RKO (cell line): Measurements from ENCODE around the gene OR7E24.
"Not testable (repeated sequence)": the region's sequence is repeated elsewhere in the genome, so short reads cannot be mapped to it uniquely, and the experiment has no call there.

Source experiments
- DNase-seq: peaks from one replicate; pipeline ENCODE4 v3.0.0-alpha.2; 2016; ENCODE audit warnings: low spot score

Gene OR7E24

GRCh38 chr19:9250630-9251029, at the start of gene OR7E24:
Gene OR7E24 (plus strand): TSS chr19:9250930. CDS start chr19:9251044, 114 bp downstream.
- DNase-seq: no peak

GRCh38 chr19:9205501-9206113, 45.1 kb upstream of the OR7E24 start:
- DNase-seq: peak; percentile 72

GRCh38 chr19:9219489-9219888, 31.2 kb upstream of the OR7E24 start, which contains the start of gene OR7D4:
Gene OR7D4 (minus strand): TSS chr19:9219589. CDS start chr19:9214837, 4,752 bp downstream.
- no peak for DNase-seq

GRCh38 chr19:9251236-9251635, 506 bp downstream of the OR7E24 start:
- DNase-seq: peak; percentile 51

- DNase-seq: not testable (repeated sequence)
These were observed 32.8 kb downstream of the OR7E24 start for GRCh38 chr19:9283485-9283884.

- peak; percentile 51 for DNase-seq
These were observed 38.6 kb downstream of the OR7E24 start for GRCh38 chr19:9289231-9289884.

GRCh38 chr19:9295411-9295849, 44.7 kb downstream of the OR7E24 start:
- no peak for DNase-seq

GRCh38 chr19:9296336-9296735, 45.6 kb downstream of the OR7E24 start:
- no peak for DNase-seq
